Activated T-cell treated with anti-CD3 and anti-CD28 coated beads for 4 hours (primary cell): ENCODE data around the gene OR5AR1.
"Not testable (repeated sequence)": the region's sequence is repeated elsewhere in the genome, so short reads cannot be mapped to it uniquely, and the experiment has no call there.

ENCODE experiments used
- DNase-seq: peaks from one replicate; pipeline ENCODE4 v3.0.0-alpha.2; 2020

OR5AR1 gene

DNA sequence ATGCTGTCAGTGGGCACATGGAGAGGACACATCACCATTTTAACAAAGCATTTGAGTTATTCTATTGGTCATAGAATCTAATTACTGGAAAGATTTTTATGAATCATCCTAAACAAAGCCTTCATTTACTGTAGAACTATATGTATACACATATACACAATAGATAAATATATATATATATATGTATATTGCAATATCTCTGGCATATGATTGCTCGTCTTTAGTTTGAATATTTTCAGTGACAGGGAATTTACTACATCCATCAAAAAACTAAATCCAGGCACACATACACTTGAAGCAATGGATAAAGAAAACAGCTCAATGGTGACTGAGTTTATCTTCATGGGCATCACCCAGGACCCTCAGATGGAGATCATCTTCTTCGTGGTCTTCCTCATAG lies at the start of gene OR5AR1:
TSS of gene OR5AR1 (plus strand) at position 301 of the 400 bp plus-strand sequence. CDS start at position 301, 0 bp downstream.
- DNase-seq, result no peak

DNA sequence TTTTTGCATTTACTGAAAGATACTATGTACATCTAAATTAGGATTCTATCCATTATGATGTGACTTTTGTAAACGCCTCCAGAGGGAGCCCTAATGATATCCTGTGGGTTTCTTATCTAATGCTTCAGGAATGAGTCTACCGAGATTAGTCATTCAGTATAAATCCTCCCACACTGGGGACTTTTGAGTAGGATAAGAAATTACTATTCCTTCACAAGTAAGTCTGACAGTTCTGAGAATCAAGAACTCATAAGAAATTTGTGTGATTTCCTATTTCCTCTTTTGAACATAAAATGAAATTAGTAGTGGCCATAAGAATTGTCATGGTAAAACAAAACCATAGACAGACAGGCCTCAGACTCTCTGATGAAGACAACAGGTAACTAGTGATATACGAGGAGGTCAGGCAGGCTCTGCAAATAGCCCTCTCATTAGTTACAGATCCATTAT lies 38.8 kb upstream of the OR5AR1 start:
- no peak for DNase-seq

DNA sequence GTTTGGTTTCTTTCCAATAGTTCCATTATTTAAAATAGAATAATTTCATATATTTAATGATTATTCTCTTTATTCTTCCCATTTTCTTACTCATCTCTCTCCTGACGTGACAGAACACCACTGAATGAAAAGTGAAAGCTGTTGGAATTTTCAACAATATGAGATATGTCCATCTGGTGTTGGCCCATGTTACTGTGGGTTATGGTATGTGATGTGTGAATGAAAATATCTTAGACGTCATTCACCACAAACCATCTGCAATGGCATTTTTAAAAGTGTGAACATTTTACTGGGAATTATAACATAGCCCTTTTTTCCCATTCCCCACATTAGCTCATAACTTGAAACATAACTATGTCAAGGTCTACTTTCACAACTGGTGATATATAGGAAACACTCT lies 37.5 kb upstream of the OR5AR1 start:
- no peak for DNase-seq

DNA sequence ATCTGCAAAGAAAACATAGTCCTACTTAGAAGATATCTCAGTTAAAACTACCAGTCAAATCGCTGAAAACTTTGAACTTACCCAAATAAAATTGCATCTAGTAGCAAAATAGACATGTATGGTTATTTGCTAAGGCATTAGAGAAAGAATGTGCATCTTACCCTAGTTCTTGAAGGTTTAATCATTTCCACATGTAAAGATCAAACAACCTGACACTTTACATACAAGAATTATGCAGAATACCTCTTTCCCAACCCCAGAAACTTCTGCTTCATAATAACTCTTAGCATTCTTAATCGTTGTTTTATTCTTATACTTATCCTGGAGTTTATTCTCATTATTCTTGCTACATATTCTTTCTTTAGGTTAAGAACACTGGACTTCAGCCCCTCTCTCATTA lies 31.2 kb upstream of the OR5AR1 start:
- no peak for DNase-seq

DNA sequence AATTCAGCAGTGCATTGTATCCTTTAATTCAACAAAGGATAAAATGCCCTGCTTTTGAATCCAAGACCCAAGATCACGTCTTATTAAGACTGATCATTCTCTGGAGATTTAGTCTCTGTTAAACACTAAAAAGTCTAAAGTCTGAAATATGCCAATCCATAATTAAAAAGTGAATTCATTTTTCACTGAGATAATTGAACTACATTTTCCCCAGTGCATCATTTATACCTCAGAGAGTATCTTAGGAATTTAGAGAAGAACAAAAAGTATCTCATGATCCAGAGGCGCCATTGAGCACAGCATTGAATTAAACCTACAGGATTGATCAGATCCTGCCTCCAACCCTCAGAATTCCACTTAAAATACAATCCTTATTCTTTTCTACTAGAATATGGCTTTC lies 26.6 kb upstream of the OR5AR1 start:
- no peak for DNase-seq

DNA sequence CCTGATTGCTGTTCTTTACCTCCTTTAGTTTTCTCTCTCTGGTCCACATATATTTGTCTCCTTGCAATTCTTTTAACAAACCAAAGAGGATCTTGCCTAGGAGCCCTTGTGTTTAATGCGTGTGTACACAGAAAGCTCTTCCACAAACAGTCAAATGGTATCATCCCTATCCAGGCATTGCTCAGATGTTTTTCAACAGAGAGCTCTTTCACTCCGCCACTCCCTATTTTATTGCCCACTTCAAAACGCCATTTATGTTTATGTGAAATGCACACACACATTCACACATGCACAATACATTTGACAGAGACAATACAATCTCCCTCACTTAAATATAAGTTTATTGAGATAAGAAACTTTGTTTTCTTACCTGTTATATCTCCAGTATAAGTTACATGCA lies 26.0 kb upstream of the OR5AR1 start:
- DNase-seq, result no peak

DNA sequence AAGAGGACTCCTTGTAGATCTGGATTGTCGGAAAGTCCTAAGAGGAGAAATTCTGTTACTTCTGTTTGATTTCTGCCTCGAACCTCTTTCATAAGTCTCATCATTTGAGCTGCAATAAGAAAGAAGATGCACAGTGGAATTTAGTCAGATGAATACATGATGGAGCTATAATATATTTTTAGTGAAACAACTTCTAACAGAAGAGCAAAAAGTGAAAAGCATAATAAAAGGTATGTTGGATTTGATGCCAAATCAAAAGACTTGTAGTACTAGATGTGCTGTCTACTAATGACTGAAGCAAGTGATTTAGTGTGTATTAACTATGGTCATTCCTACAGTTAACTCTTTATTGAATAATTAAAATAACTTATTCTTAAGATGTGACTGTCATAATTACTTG lies 21.1 kb upstream of the OR5AR1 start, which contains the start of gene OR5AP2:
TSS of gene OR5AP2 (minus strand) at position 101 of the 400 bp plus-strand sequence. CDS start at position 101, 0 bp downstream.
- no peak for DNase-seq

DNA sequence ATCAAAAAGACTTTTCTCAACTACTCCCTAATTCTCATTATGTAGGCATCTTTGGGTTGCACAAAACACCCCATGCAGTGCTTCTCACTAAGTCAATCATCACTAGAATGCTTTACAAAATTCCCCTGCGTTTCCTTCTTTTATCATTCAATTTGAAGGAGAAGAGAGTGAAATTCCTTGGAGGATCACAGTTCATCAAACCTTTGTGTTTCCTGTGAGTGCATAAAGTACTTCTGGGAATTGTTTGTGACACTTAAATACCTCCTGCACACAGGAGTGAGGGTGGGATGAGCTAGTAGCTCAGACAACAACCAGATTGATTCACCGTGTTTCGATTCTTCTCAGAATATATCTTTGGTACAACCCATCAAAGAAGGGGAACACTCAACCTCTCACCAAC lies 3.7 kb upstream of the OR5AR1 start:
- DNase-seq, result no peak

DNA sequence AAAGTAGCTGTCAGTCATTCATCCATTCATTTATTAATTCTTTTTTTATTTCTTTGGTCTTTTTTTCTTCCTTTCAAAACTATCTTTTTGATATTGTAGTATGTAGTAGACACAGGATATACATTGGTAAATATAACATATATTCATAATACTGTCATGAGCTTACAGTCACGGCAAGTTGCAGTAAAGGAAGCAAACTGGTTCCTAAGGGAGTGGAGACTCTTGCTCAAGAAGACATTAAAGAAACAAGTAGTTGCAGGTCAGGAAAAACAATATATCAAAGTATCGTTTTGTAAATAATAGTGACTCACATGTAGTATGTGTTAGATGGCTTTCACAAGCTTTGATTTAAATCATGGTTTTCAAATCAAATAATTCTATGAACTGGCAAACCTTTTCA lies 7.5 kb downstream of the OR5AR1 start:
- DNase-seq, result no peak

DNA sequence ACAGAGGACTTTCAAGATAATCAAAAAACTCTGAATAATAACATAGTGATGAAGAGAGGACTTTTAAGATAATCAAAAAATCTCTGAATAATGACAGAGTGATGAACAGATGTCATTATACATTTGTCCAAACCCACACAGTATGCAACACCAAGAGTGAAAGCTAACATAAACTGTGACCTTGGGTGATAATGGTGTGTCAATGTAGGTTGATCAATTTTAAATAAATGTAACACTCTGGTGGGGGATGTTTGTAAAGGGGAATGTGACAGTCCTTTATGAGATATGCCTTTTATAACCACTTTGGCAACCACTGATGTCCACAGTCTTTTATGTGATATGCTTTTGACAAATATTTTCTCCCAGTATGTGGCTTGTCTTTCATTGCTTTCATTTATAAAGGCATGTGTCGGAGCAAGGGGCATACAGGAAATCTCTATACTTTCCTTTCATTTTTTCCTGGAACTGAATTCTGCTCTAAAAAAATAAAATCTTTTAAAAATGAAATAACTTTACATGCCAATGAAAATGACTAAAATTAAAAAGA lies 25.1 kb downstream of the OR5AR1 start:
- DNase-seq, result no peak

DNA sequence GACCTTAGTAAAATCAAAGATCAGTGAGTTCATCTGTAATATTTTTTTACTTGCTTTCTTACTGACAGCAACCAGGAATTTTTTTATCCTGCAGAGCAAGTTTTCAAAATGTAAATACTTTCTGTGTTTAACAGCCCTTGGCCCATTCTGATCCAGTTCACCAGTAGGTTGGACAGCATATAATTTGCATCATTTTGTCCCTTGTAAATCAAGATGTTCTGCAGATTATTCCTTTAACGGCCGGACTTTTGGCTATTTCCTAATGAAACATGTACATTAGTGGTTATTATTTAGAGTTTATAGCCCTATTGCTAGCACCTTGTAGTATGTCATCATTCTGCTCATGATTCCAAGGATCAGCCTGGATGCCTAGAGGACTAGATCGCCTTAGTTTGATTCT lies 27.7 kb downstream of the OR5AR1 start:
- DNase-seq, result not testable (repeated sequence)

DNA sequence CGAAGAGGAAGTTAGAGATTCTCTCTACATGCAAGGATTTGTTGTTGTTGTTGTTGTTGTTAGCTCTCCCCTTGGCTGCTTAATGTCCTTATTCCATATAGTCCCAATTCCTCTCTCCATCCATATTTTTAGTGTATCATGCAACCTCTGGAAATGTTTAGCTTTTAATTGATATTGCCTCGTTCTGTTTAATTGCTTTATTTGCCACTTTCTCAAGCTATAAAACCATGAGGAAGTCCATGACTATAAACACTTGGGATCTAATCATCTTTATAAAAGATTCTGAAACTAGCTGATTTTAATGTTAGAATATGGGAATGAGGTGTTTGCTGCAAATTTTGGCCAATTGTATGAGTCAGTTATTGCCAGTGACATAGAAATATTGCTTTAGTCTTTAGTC lies 29.9 kb downstream of the OR5AR1 start:
- no peak for DNase-seq

DNA sequence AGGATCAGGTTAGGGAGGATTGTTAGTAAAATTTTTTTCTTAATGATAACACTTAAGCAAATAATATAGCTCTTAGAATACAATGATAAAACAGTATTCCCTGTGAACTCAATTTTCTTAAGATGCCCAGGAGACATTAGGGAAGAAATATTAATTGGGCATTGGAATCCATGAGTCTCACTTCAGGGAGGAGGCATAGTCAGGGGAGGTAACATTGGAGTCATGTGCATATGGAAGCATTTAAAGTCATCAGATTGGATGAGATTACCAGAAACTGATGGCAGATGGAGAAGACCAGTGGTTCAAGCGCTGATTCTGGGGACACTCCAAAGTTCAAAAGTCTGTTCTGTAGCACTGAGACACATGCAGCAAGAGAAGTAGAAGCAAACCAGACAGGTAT lies 35.3 kb downstream of the OR5AR1 start, which contains the start of gene OR9G1:
TSS of gene OR9G1 (plus strand) at position 301 of the 400 bp plus-strand sequence. CDS start 1,293 bp downstream, outside the sequence.
- no peak for DNase-seq

DNA sequence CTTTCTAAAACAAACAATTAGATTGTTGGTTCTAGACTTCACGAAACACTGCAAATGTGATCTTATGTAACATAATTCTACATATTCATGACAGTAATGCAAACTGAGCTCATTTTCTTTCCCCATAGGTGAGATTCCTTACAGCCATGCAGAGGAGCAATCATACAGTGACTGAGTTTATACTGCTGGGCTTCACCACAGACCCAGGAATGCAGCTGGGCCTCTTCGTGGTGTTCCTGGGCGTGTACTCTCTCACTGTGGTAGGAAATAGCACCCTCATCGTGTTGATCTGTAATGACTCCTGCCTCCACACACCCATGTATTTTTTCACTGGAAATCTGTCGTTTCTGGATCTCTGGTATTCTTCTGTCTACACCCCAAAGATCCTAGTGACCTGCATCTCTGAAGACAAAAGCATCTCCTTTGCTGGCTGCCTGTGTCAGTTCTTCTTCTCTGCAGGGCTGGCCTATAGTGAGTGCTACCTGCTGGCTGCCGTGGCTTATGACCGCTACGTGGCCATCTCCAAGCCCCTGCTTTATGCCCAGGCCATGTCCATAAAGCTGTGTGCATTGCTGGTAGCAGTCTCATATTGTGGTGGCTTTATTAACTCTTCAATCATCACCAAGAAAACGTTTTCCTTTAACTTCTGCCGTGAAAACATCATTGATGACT lies 36.9 kb downstream of the OR5AR1 start:
- DNase-seq, result no peak

DNA sequence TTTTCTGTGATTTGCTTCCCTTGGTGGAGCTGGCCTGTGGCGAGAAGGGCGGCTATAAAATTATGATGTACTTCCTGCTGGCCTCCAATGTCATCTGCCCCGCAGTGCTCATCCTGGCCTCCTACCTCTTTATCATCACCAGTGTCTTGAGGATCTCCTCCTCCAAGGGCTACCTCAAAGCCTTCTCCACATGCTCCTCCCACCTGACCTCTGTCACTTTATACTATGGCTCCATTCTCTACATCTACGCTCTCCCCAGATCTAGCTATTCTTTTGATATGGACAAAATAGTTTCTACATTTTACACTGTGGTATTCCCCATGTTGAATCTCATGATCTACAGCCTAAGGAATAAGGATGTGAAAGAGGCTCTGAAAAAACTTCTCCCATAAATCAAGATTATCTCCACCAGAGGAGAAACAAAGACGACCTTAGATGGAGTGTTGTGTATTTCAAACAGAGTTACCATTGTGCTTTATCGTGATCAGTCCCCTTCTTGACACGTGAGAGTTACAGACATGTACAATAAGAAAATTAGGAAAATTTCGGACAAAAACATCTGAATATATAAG lies 37.5 kb downstream of the OR5AR1 start:
- DNase-seq, result no peak

DNA sequence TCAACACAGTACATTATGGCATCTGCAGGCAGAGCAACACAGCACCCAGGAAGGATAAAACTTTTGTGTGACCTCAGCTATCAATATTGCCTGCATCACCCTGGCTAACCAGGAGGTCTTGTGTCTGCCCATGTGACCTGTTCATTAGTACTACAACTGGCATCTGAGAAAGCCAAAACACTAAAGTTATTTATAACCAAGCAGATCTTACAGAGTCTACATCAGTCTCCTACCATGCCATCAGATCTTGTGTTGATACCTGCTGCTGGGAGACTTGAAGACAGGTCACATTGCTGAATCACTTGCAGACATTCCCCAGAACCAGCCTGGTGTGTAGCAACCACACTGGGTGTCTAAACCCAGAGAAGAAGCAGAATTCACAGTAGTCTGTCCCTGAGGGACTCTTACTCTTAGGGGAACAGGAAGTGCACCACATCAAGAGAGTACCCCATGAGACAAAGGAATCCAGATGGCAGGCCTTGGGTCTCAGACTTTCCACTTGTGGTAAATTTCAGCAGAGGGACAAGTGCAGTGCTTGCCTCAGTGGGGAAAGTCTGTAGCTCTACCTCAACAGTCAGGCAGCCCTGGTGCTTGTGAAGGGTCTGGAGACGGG lies 42.4 kb downstream of the OR5AR1 start:
- no peak for DNase-seq

DNA sequence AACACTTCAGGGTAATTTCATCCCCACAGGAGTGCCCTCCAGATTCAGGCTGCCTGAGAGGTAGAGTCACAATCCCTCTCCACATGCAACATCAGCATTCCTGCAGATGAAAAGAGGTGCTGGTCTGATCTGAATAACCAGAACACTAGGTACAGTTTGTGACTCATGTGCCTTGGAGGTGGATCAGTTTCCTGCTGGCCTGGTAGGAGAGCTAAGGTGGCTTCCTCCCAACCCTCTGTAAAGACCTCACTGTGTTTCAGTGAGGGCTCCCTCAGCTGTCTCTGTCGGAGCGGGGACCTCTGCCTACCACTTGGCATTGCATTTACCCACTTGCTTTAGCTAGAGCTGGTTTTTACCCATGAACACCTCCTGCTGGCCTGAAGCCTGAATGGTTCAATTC lies 43.0 kb downstream of the OR5AR1 start:
- DNase-seq, result no peak

DNA sequence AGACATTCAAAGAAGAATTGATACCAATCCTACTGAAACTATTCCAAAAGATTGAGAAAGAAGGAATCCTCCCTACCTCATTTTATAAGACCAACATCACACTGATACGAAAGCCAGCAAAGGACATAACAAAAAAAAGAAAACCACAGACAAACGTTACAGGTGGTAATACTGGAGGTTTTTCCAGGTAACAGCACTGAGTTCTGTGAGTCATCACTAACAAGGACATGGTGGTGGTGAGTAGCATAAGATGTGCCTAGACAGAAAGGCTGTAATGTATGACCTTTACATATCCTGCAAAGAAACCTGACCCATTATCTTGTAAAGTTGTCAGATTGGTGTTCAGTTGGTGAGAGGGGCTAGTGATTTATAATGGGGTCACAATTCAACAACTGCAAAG lies 50.7 kb downstream of the OR5AR1 start:
- DNase-seq, result no peak
